DMS153 treated with DMSO at 0.1 percent for 48 hours (cell line): Measurements from ENCODE around the gene DOCK1.

Experiments used
- DNase-seq: peaks from one replicate; lab custom pipeline; 2025; ENCODE audit not compliant: unreplicated experiment; lab: John Stamatoyannopoulos, UW

The DOCK1 gene

GRCh38 chr10:127331696-127332095, 426.5 kb downstream of the DOCK1 start:
- DNase-seq: no peak

GRCh38 chr10:127332631-127333030, 427.4 kb downstream of the DOCK1 start:
- no peak for DNase-seq

- DNase-seq: no peak
Measured at GRCh38 chr10:127337801-127338200, 432.6 kb downstream of the DOCK1 start.

GRCh38 chr10:127338399-127339110, 433.3 kb downstream of the DOCK1 start:
- no peak for DNase-seq

GRCh38 chr10:127343821-127344220, 438.6 kb downstream of the DOCK1 start:
- DNase-seq: no peak

- DNase-seq: no peak
Measured at GRCh38 chr10:127344346-127344745, 439.1 kb downstream of the DOCK1 start.

GRCh38 chr10:127345231-127345965, 440.2 kb downstream of the DOCK1 start:
- no peak for DNase-seq

- no peak for DNase-seq
Measured at GRCh38 chr10:127346604-127347003, 441.4 kb downstream of the DOCK1 start.

- no peak for DNase-seq
Measured at GRCh38 chr10:127347202-127347959, 442.2 kb downstream of the DOCK1 start.

- DNase-seq: no peak
Measured at GRCh38 chr10:127349737-127350136, 444.5 kb downstream of the DOCK1 start.

GRCh38 chr10:127351542-127351941, 446.3 kb downstream of the DOCK1 start:
- DNase-seq: no peak

- DNase-seq: no peak
Measured at GRCh38 chr10:127353544-127353943, 448.3 kb downstream of the DOCK1 start.

GRCh38 chr10:127354255-127354654, 449.0 kb downstream of the DOCK1 start:
- no peak for DNase-seq

- DNase-seq: peak; percentile 19
Measured at GRCh38 chr10:127354992-127355391, 449.8 kb downstream of the DOCK1 start.

GRCh38 chr10:127356360-127356759, 451.1 kb downstream of the DOCK1 start:
- no peak for DNase-seq

- no peak for DNase-seq
Measured at GRCh38 chr10:127357265-127357664, 452.0 kb downstream of the DOCK1 start.

- DNase-seq: no peak
Measured at GRCh38 chr10:127358337-127358736, 453.1 kb downstream of the DOCK1 start.

GRCh38 chr10:127364034-127364433, 458.8 kb downstream of the DOCK1 start:
- no peak for DNase-seq

GRCh38 chr10:127368101-127368500, 462.9 kb downstream of the DOCK1 start:
- no peak for DNase-seq

GRCh38 chr10:127368929-127369328, 463.7 kb downstream of the DOCK1 start:
- DNase-seq: no peak

GRCh38 chr10:127370601-127371000, 465.4 kb downstream of the DOCK1 start:
- DNase-seq: no peak

- DNase-seq: no peak
Measured at GRCh38 chr10:127372361-127372760, 467.1 kb downstream of the DOCK1 start.
